Stimulated activated CD8-positive, alpha-beta memory T cell treated with anti-CD3 and anti-CD28 coated beads, Interleukin-12 subunit alpha, Interleukin-12 subunit beta, amount 100 ng/mL, for 24 hours (primary cell): ENCODE data around the gene KANSL1L.
"Not testable (repeated sequence)": the region's sequence is repeated elsewhere in the genome, so short reads cannot be mapped to it uniquely, and the experiment has no call there.

ENCODE experiments used
- DNase-seq: peaks from one replicate; pipeline ENCODE4 v3.0.0-alpha.2; 2020; ENCODE audit errors: extremely low read depth

The KANSL1L gene

GRCh38 chr2:210171309-210172218 is at the start of gene KANSL1L:
Gene KANSL1L (minus strand): TSS chr2:210171409. CDS start chr2:210154582, 16,827 bp downstream.
- peak; percentile 98 for DNase-seq

GRCh38 chr2:210215120-210215519 is 43.9 kb upstream of the KANSL1L start:
- DNase-seq = no peak

- DNase-seq = no peak
Observed at GRCh38 chr2:210210185-210210584, 39.0 kb upstream of the KANSL1L start.

- DNase-seq = no peak
Observed at GRCh38 chr2:210207929-210208328, 36.7 kb upstream of the KANSL1L start.

GRCh38 chr2:210203558-210203957 is 32.3 kb upstream of the KANSL1L start:
- no peak for DNase-seq

GRCh38 chr2:210203147-210203546 is 31.9 kb upstream of the KANSL1L start:
- no peak for DNase-seq

GRCh38 chr2:210199854-210200253 is 28.6 kb upstream of the KANSL1L start:
- DNase-seq = no peak

GRCh38 chr2:210199186-210199765 is 28.1 kb upstream of the KANSL1L start:
- no peak for DNase-seq

GRCh38 chr2:210198326-210198725 is 27.1 kb upstream of the KANSL1L start:
- DNase-seq = no peak

- no peak for DNase-seq
Observed at GRCh38 chr2:210197720-210198119, 26.5 kb upstream of the KANSL1L start.

- DNase-seq = no peak
Observed at GRCh38 chr2:210195101-210195852, 24.1 kb upstream of the KANSL1L start.

- no peak for DNase-seq
Observed at GRCh38 chr2:210190345-210190744, 19.1 kb upstream of the KANSL1L start.

- no peak for DNase-seq
Observed at GRCh38 chr2:210189452-210190138, 18.4 kb upstream of the KANSL1L start.

- DNase-seq = no peak
Observed at GRCh38 chr2:210188755-210189154, 17.5 kb upstream of the KANSL1L start.

GRCh38 chr2:210188190-210188589 is 17.0 kb upstream of the KANSL1L start:
- DNase-seq = no peak

- not testable (repeated sequence) for DNase-seq
Observed at GRCh38 chr2:210183936-210184335, 12.7 kb upstream of the KANSL1L start.

- DNase-seq = not testable (repeated sequence)
Observed at GRCh38 chr2:210181606-210182088, 10.4 kb upstream of the KANSL1L start.

- DNase-seq = not testable (repeated sequence)
Observed at GRCh38 chr2:210181033-210181605, 9.9 kb upstream of the KANSL1L start.

GRCh38 chr2:210180477-210180876 is 9.3 kb upstream of the KANSL1L start:
- no peak for DNase-seq

- no peak for DNase-seq
Observed at GRCh38 chr2:210179351-210179990, 8.3 kb upstream of the KANSL1L start.

GRCh38 chr2:210177769-210178168 is 6.6 kb upstream of the KANSL1L start:
- DNase-seq = no peak
